AG09309 (cell line): ENCODE results near the gene TICAM2.
A peak's percentile ranks its signal among the peaks of the same experiment; 100 is the strongest.

ENCODE experiments used
- DNase-seq: peaks from one replicate; pipeline ENCODE4 v3.0.0-alpha.2; 2010; ENCODE audit warnings: low read depth
- H3K4me3 ChIP-seq: 2 replicates; pipeline ENCODE4 v1.5.1; 2011; ENCODE audit warnings: mild to moderate bottlenecking, low read depth, low read length, moderate library complexity; ENCODE audit not compliant: control insufficient read depth
- TF ChIP-seq, protein P1 (sequence below): IDR thresholded peaks from 2 replicates; pipeline ENCODE4 v1.5.1; 2011; ENCODE audit warnings: mild to moderate bottlenecking, low read depth, low read length, inconsistent platforms; ENCODE audit not compliant: insufficient read depth, control insufficient read depth; ENCODE audit errors: missing control alignments

The TICAM2 gene

DNA sequence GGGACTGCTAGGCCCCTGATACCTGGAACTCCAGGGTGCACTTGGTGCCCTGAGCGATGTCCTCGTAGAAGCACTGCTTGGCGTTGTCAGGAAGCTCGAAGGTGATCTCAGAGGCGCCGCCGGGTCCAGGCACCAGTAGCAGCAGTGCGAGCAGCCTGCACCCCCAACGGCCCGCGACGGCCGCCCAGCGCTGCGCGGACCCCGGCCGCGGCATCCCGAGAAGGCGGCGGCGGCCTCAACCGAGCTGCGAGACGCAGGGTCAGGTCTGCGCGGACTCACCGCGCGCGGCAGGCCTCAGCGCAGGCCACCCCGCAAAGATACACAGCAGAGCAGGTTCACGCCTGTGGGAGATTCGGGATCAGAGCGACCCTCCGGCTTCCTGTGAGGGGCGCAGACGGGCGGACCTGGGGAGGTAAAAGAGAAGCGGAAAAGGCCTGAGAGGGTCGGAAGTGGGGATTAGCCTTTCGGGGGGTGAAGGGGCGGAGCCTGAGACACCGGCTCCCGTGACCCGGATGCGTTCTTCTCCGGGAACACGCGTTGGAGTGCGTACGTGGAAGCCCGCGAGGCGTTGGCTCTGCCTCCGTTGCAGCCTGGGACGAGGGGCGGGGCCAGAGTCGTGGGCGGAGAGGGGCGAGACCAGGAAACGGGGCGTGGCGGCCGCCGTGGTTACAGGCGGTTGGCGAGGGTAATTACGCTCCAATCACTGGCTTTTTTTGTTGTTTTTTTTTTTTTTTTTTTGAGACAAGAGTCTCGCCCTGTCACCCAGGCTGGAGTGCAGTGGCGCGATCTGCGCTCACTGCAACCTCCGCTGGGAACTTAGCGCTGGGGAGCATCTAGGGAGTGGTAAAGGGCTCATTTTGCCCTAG is 23.5 kb upstream of the TICAM2 start, which contains the start of gene TMED7:
TSS of gene TMED7 (minus strand) at position 458 of the 866 bp plus-strand sequence. CDS start at position 214, 244 bp downstream.
- TF ChIP-seq, protein P1, sequence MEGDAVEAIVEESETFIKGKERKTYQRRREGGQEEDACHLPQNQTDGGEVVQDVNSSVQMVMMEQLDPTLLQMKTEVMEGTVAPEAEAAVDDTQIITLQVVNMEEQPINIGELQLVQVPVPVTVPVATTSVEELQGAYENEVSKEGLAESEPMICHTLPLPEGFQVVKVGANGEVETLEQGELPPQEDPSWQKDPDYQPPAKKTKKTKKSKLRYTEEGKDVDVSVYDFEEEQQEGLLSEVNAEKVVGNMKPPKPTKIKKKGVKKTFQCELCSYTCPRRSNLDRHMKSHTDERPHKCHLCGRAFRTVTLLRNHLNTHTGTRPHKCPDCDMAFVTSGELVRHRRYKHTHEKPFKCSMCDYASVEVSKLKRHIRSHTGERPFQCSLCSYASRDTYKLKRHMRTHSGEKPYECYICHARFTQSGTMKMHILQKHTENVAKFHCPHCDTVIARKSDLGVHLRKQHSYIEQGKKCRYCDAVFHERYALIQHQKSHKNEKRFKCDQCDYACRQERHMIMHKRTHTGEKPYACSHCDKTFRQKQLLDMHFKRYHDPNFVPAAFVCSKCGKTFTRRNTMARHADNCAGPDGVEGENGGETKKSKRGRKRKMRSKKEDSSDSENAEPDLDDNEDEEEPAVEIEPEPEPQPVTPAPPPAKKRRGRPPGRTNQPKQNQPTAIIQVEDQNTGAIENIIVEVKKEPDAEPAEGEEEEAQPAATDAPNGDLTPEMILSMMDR: no peak
- peak; percentile 87 for DNase-seq
- peak within 1 kb of the TSS; percentile 96 for H3K4me3 ChIP-seq

DNA sequence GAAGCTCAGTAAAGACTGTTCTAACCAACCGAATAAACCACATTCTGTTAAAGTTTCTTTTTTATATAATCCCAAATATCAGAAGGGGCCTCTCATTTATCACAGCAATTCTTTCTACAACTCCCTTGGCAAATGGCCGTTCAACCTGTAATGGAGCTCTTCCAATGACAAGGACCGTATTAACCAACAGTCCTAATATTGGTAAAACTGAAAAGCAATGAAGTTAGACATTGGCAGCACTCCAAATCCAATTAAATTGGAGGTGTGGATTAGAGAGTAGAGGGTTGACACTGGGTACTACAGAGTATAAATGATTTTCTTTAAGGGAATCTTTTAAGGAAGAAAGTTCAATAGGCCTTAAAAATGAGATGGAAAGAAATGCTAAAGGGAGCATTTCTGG is 22.7 kb upstream of the TICAM2 start:
- TF ChIP-seq, protein P1: no peak
- DNase-seq: no peak

DNA sequence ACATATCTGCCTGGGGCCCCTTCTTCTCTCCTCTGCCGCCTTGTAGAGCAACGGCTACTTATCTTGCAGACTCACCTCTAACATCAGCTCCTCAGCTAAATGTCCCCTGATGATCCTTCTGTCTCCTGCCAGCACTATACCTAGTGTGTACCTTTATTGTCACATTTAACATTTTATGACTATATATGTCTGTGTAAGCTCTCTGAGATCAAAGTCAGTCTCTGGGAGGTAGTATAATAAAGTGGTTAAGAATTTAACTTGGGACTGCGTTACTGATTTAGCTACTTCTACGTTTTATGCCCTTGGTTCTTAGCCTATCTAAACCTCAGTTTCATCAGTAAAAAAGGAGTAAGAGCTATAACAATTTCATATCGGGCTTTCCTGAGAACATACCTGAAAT is 21.4 kb upstream of the TICAM2 start:
- peak overlapping the region; percentile 96 for H3K4me3 ChIP-seq
- DNase-seq: no peak
- TF ChIP-seq, protein P1: no peak

More for the DNA sequence above, 22.7 kb upstream of the TICAM2 start:
- peak overlapping the region; percentile 96 for H3K4me3 ChIP-seq

DNA sequence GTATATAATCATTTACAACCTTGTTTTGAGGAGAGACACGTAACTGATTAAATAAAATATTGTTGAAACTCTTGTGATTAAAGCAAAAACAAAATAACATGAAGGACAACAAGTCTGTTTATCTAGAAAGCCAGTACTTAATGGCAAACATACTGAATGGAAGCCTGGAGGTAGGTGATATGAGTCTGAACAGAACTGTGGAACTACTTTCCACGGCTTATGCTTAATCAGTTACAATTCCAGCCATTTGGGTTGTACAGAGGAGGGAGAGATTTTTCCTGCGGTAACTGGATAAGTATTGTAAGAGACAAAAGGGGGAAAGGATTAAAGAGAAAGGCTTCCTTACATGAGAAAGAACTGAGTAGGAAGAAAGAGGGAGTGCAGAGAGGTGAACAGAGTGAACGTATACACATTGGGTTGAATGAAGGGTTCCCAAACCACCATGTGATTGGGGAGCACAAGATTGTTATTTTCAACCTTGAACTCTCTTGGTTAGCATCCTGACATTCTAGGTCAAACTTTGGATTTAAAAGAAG is 19.2 kb upstream of the TICAM2 start:
- no peak for DNase-seq
- TF ChIP-seq, protein P1: no peak
- H3K4me3 ChIP-seq: no peak overlapping the region

DNA sequence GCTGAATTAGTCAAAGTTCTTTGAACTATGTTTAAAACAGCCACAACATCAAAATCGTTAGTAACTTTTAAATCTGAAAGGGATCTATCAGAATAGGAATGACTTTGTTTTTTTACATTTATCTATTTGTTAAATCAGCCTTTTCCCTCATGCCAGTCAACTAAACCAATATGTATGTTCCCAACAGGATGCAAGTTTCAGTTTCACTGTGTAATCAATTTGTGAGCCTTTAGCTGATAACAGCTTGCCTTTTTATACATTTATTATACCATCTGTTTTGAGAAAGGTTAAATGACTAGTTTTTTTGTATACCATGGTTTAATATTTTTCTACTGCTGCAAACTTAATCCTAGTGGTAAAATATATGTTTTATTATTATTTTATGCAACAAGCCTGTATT is 14.6 kb upstream of the TICAM2 start:
- TF ChIP-seq, protein P1: no peak

DNA sequence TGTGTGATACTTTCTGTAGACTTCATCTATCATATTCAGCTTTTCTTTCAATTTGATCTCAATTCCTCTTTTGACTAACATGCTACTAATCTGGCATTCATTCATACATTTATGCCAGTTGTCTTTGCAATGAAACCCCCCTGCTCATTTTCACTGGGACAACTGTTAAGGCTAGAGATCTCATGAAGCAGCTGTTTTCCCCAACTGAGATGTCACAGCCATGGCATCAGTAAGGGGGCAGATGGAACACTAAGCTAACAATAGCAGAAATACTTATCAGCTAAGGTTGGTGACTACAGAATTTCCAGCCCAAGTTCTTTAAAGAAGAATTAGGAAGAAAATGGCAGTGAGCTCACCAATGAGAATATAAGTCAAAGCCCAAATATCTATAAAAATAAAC is 14.2 kb upstream of the TICAM2 start:
- no peak overlapping the region for H3K4me3 ChIP-seq
- TF ChIP-seq, protein P1: no peak
- no peak for DNase-seq

More for the DNA sequence above, 14.6 kb upstream of the TICAM2 start:
- H3K4me3 ChIP-seq: no peak overlapping the region
- DNase-seq: no peak
